ENCODE measurements around the gene CCDC88B. TPM values are rescaled to one million over a fixed set of nuclear protein-coding genes. Genes with fewer than 3 reads are reported as not detected.
A peak's percentile ranks its signal among the peaks of the same experiment; 100 is the strongest.

Gene CCDC88B
- total RNA-seq, 1 donor from 2014 or later = 0.30 TPM

DNA sequence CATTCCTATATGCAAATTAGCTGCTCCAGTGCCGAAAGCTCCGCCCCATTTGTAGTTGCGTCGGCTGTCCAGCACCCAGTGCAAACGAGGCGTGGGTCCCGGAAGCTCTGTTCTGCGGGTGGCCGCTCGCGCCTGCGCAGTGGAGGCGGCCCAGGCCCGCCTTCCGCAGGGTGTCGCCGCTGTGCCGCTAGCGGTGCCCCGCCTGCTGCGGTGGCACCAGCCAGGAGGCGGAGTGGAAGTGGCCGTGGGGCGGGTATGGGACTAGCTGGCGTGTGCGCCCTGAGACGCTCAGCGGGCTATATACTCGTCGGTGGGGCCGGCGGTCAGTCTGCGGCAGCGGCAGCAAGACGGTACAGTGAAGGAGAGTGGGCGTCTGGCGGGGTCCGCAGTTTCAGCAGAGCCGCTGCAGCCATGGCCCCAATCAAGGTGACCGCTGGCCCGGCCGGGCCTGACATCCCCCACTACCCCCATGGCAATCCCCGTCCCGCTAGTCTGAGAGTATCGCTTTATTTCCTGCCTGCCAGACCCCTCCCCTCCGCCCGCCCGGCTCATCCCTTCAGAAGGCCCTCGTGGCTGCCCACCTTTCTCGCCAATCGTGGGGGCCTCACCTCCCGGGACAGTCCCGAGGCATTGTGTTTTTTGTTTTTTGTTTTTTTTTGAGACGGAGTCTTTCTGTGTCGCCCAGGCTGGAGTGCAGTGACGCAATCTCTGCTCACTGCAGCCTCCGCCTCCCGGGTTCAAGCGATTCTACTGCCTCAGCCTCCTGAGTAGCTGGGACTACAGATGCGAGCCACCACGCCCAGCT lies 21.8 kb upstream of the CCDC88B start, which contains the start of gene PRDX5:
Gene PRDX5 (plus strand): TSS at position 161 of the 805 bp plus-strand sequence. CDS start 95 bp downstream, at position 256.
- Mint-ChIP-seq H3K27me3 (ENCODE audit: unreplicated experiment) (no peaks in the 10 kb centered on the region), H3K36me3 (ENCODE audit: unreplicated experiment) (peaks cover 21% of the 10 kb centered on the region), H3K4me3 (ENCODE audit: unreplicated experiment) (peak within 1 kb of the TSS; percentile 92), H3K9me3 (ENCODE audit: unreplicated experiment) (no peaks in the 10 kb centered on the region), H3K4me1 (ENCODE audit: unreplicated experiment) (peaks cover 39% of the 10 kb centered on the region), H3K27ac (ENCODE audit: unreplicated experiment) (peak within 1 kb of the TSS; percentile 99)
- DNase-seq (ENCODE audit: extremely low spot score, unreplicated experiment) = peak; percentile 98
- peak; percentile 45 for TF ChIP-seq CTCF (IDR thresholded peaks at IDR 0.05)

GRCh38 chr11:64318766-64319761 lies 20.9 kb upstream of the CCDC88B start:
- Mint-ChIP-seq H3K36me3 (ENCODE audit: unreplicated experiment) (peaks cover 21% of the 10 kb centered on the region), H3K4me3 (ENCODE audit: unreplicated experiment) (peak overlapping the region; percentile 92), H3K4me1 (ENCODE audit: unreplicated experiment) (peaks cover 39% of the 10 kb centered on the region), H3K27me3 (ENCODE audit: unreplicated experiment) (no peaks in the 10 kb centered on the region), H3K9me3 (ENCODE audit: unreplicated experiment) (no peaks in the 10 kb centered on the region), H3K27ac (ENCODE audit: unreplicated experiment) (peak overlapping the region; percentile 99)
- no peak for DNase-seq (ENCODE audit: extremely low spot score, unreplicated experiment)
- no peak for TF ChIP-seq CTCF (IDR thresholded peaks at IDR 0.05)

GRCh38 chr11:64320556-64320955 lies 19.4 kb upstream of the CCDC88B start:
- H3K4me3 Mint-ChIP-seq (ENCODE audit: unreplicated experiment) = peak overlapping the region; percentile 32

DNA sequence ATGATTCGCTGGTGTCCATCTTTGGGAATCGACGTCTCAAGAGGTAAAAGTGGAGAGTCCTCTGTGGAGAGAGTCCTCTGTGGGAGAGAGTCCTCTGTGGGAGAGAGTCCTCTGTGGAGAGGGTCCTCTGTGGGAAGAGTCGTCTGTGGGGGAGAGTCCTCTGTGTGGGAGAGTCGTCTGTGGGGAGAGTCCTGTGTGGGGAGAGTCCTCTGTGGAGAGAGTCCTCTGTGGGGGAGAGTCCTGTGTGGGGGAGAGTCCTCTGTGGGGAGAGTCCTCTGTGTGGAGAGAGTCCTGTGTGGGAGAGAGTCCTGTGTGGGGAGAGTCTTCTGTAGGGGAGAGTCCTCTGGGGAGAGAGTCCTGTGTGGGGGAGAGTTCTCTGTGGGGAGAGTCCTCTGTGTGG lies 19.0 kb upstream of the CCDC88B start:
- no peak for TF ChIP-seq CTCF (IDR thresholded peaks at IDR 0.05)
- Mint-ChIP-seq H3K27ac (ENCODE audit: unreplicated experiment) (no peak overlapping the region), H3K36me3 (ENCODE audit: unreplicated experiment) (peaks cover 17% of the 10 kb centered on the region), H3K27me3 (ENCODE audit: unreplicated experiment) (no peaks in the 10 kb centered on the region), H3K4me3 (ENCODE audit: unreplicated experiment) (peak overlapping the region; percentile 1), H3K9me3 (ENCODE audit: unreplicated experiment) (no peaks in the 10 kb centered on the region), H3K4me1 (ENCODE audit: unreplicated experiment) (peaks cover 39% of the 10 kb centered on the region)
- no peak for DNase-seq (ENCODE audit: extremely low spot score, unreplicated experiment)

More at GRCh38 chr11:64320556-64320955, 19.4 kb upstream of the CCDC88B start:
- DNase-seq (ENCODE audit: extremely low spot score, unreplicated experiment) = no peak
- Mint-ChIP-seq H3K27ac (ENCODE audit: unreplicated experiment) (peak overlapping the region; percentile 15), H3K4me1 (ENCODE audit: unreplicated experiment) (peaks cover 39% of the 10 kb centered on the region), H3K36me3 (ENCODE audit: unreplicated experiment) (peaks cover 17% of the 10 kb centered on the region), H3K27me3 (ENCODE audit: unreplicated experiment) (no peaks in the 10 kb centered on the region), H3K9me3 (ENCODE audit: unreplicated experiment) (no peaks in the 10 kb centered on the region)
- no peak for TF ChIP-seq CTCF (IDR thresholded peaks at IDR 0.05)

Data from osteocyte (in vitro differentiated cells).